HG03442 (cell line): Measurements from ENCODE around the gene CEP41.
"Not testable (repeated sequence)": the region's sequence is repeated elsewhere in the genome, so short reads cannot be mapped to it uniquely, and the experiment has no call there.

Experiments
- ATAC-seq: cut with Tn5 transposase; IDR thresholded peaks from one replicate; pipeline ENCODE4 v1.9.1; 2021; ENCODE audit warnings: mild to moderate bottlenecking, moderate library complexity; ENCODE audit not compliant: unreplicated experiment

CEP41 gene

GRCh38 chr7:130461272-130461671, 20.5 kb upstream of the CEP41 start:
- ATAC-seq, result no peak

- ATAC-seq, result no peak
Measured at GRCh38 chr7:130458257-130458656, 17.4 kb upstream of the CEP41 start.

GRCh38 chr7:130454959-130455358, 14.1 kb upstream of the CEP41 start:
- no peak for ATAC-seq

- no peak for ATAC-seq
Measured at GRCh38 chr7:130452951-130453350, 12.1 kb upstream of the CEP41 start.

- ATAC-seq, result not testable (repeated sequence)
Measured at GRCh38 chr7:130451344-130451743, 10.5 kb upstream of the CEP41 start.

GRCh38 chr7:130446259-130446658, 5.4 kb upstream of the CEP41 start:
- ATAC-seq, result no peak

GRCh38 chr7:130444751-130445407, 4.1 kb upstream of the CEP41 start:
- no peak for ATAC-seq

- no peak for ATAC-seq
Measured at GRCh38 chr7:130444234-130444633, 3.4 kb upstream of the CEP41 start.

- no peak for ATAC-seq
Measured at GRCh38 chr7:130442601-130443000, 1.8 kb upstream of the CEP41 start.

GRCh38 chr7:130441408-130441869, 623 bp upstream of the CEP41 start:
- no peak for ATAC-seq

GRCh38 chr7:130436253-130436652, 4.6 kb downstream of the CEP41 start:
- ATAC-seq, result no peak

GRCh38 chr7:130435311-130435854, 5.4 kb downstream of the CEP41 start:
- ATAC-seq, result no peak

- no peak for ATAC-seq
Measured at GRCh38 chr7:130433301-130433700, 7.5 kb downstream of the CEP41 start.

- no peak for ATAC-seq
Measured at GRCh38 chr7:130432886-130433285, 7.9 kb downstream of the CEP41 start.

- no peak for ATAC-seq
Measured at GRCh38 chr7:130430841-130431666, 9.8 kb downstream of the CEP41 start.

GRCh38 chr7:130430115-130430514, 10.7 kb downstream of the CEP41 start:
- ATAC-seq, result no peak

- ATAC-seq, result no peak
Measured at GRCh38 chr7:130429019-130429418, 11.8 kb downstream of the CEP41 start.

GRCh38 chr7:130426564-130426963, 14.3 kb downstream of the CEP41 start:
- no peak for ATAC-seq

- no peak for ATAC-seq
Measured at GRCh38 chr7:130425796-130426195, 15.0 kb downstream of the CEP41 start.

GRCh38 chr7:130423501-130424037, 17.2 kb downstream of the CEP41 start:
- no peak for ATAC-seq

- peak; percentile 69 for ATAC-seq
Measured at GRCh38 chr7:130421684-130422083, 19.1 kb downstream of the CEP41 start.
